Measurements from ENCODE around the gene TBC1D1.

The TBC1D1 gene

DNA sequence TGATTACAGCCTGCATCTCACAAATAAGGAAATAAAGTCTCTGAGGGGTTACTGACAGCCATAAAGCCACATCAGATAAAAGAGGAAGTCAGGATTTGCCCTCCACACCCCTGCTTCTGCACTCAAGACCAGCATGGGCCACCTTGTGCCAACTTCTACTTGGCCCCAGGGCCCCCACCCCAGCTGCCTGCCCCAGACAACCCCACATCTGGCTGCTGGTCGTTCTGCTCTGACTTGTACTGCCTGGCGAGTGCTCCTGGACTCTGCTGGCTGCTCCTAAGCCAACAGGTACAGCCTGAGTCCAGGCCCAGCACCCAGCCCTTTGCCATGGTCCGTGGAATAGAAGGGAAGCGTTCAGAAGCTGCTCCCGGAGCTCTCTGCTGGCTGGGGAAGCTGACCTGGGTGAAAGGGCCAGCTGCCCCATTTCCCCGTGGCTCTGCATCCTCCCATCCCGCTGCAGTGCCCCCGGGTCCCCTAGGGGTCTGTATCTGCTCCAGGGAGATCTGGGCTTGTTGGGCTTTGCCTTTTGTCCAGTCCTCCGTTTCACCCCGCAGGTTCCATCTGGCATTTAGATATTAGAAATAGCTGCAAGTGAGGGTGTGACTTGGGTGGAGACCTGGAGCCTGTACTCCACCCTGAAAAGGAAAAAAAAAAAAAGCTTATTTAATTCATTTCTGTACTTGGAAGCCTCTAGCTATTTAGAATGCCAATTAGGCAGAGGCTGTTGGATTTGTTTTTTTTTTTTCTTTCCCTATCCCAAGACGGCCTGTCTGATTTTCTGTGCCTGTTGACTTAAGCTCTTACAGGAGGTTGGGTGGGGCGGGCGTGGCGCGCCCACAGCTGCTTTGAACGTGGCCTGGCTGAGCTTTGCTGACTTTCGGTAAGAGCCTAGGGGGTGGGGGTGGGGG lies 264.1 kb downstream of the TBC1D1 start:
- DNase-seq, result peak; percentile 79

- DNase-seq, result no peak
Observed at GRCh38 chr4:38155589-38156294, 264.9 kb downstream of the TBC1D1 start.

DNA sequence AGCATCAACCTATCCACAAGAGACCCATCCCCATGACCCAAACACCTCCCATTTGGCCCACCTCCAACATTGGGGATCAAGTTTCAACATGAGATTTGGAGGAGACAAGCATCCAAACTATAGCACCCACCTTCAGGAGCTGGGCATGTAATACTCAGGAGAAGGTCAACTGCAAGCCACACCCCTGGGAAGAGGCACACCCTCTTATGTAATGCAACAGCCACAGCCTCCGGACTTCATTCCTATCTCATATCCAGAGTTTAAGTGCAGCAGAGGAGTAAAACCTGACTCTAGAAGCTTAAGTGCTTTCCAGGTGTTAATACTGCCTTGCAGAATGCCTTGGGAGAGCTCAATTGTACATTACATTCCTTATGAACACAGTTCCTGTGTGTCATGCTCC lies 266.7 kb downstream of the TBC1D1 start:
- DNase-seq, result no peak

DNA sequence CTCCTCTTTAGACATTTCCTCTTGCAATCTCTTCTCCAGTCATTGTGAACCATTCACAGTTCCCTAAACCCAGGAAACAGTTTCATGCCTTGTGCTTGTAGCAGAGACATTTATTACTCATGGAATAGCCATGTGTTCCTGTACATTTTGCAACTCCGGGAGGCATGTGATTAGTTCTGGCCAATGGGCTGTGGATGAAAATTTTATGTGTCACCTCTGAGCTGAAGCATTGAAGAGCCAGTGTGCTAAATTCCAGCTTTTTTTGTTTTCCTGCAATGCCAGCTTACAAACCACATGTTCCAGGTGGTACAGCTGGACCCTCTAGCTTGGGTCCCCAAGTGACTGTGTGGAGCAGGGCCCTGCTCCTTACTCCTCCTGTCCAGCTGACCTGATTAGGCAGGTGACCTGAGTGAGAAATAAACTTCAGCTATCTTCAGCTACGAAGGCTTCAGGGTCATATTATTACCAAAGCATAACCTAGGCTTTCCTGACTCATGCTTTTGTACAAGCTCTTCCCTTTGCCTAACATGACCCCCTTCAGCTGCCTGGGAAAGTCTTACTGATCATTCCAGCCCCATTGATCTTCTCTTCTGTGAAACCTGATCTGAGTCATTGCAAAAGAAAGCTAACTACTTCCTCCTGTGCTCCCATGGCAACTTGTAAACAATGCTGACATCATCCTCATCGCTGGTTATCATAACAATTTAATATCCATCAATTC lies 269.8 kb downstream of the TBC1D1 start:
- DNase-seq, result peak; percentile 65

DNA sequence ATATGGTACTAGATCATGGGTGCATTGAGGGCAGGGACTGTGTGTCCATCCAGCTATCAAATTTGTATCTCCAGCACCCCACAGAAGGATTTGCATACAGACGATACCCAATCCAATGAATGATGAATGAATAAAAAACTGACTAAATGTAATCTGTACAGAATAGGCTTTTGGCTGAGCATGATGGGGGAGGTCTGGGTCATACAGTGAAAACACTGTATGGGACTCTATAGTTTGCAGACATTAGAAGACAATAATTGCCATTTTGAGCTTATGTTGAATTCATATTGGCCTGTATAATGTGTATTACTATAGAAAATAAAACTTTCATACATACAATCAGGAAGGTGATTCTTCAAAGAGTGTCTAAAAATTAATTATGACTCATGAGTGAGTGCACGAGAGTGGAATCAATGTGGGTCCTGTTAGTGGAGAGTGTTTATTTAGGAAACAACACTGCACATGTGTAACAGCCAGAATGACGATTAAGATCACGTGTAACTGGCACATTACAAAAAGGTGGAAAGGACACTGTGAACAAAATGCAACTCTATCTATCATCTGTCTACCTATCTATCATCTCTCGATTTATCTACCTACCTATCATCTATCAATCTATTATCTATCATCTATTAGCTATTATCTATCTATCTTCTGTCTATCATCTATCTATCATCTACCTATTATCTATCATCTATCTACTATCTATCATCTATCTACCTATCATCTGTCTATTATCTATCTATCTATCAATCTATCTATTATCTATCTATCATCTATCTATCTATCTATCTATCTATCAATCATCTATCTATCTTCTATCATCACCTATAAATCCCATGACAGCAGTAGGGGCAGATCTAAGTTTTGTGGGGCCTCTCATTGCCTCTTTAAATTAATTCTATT lies 270.6 kb downstream of the TBC1D1 start:
- DNase-seq, result no peak

DNA sequence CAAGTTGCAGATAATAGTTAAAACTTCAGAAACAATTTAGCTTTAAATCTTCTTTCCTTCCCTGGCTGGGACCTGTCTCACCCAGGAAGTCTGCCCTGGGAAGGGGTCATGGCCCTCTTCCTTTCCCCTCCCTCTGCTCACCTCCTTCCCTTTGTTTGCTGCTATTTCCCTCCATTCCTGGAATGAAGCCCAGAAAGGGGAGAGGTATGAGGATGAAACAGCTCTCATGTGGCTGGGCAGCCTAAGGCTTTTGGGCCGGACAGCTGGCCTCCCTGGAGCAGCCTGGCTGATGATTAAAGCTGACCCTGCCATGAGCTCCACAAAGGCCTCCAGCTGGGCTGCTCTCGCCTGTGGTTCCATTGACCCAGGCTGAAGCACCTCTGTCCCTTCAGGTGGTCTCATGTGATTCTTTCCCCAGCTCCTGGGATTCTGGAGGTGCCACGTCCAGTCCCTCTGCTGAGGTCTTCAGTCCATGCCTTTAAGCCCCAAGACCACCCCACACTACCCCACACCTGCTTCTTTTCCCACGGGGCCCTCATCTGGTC lies 271.4 kb downstream of the TBC1D1 start:
- no peak for DNase-seq

- no peak for DNase-seq
Observed at GRCh38 chr4:38163216-38164006, 272.5 kb downstream of the TBC1D1 start.

- DNase-seq, result no peak
Observed at GRCh38 chr4:38164346-38164745, 273.5 kb downstream of the TBC1D1 start.

- DNase-seq, result peak; percentile 72
Observed at GRCh38 chr4:38166082-38166481, 275.2 kb downstream of the TBC1D1 start.

GRCh38 chr4:38166768-38167167 lies 275.9 kb downstream of the TBC1D1 start:
- peak; percentile 50 for DNase-seq

DNA sequence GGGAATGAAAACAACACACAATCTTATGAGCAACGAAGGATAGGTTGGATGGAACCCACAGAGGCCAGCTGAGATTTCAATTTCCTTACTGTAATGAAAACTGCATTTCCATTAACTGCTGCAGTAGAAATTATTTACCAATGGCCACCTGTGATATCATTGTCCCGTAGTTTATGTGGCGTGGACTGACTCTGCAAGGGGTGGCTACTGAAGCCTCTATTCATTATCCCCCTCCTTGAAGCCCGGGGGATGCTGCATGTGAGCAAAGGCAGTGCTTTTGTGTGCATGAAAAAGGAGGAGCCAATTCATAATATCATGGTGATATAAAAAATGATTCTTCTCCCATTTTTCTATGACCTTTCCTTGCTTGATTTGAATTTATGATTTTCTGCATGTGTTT lies 277.1 kb downstream of the TBC1D1 start:
- DNase-seq, result no peak

GRCh38 chr4:38169524-38169923 lies 278.6 kb downstream of the TBC1D1 start:
- DNase-seq, result no peak

- DNase-seq, result no peak
Observed at GRCh38 chr4:38170338-38171169, 279.7 kb downstream of the TBC1D1 start.

DNA sequence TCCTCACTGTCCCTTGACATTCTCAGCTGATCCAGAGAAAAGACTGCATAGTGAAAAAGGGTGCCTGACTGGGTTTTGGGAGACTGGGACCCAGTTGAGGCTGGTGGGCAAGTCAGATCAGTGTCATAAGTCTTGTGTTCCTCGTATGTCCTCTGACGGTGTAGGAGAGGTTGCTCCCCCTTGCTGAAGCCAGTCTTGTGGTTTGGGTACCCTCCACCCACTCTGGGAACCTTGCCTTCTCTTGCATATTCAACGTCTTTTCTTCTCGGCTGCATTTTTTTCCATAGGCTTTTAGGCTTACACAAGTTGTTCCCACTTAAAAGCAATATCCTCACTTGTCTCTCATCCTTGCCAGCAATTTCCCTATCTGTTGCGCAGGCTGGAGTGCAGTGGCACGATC lies 281.2 kb downstream of the TBC1D1 start:
- no peak for DNase-seq

- DNase-seq, result no peak
Observed at GRCh38 chr4:38173935-38174518, 283.1 kb downstream of the TBC1D1 start.

GRCh38 chr4:38174801-38175200 lies 283.9 kb downstream of the TBC1D1 start:
- peak; percentile 49 for DNase-seq

GRCh38 chr4:38176165-38176564 lies 285.3 kb downstream of the TBC1D1 start:
- DNase-seq, result no peak

GRCh38 chr4:38177035-38177546 lies 286.2 kb downstream of the TBC1D1 start:
- peak; percentile 90 for DNase-seq

DNA sequence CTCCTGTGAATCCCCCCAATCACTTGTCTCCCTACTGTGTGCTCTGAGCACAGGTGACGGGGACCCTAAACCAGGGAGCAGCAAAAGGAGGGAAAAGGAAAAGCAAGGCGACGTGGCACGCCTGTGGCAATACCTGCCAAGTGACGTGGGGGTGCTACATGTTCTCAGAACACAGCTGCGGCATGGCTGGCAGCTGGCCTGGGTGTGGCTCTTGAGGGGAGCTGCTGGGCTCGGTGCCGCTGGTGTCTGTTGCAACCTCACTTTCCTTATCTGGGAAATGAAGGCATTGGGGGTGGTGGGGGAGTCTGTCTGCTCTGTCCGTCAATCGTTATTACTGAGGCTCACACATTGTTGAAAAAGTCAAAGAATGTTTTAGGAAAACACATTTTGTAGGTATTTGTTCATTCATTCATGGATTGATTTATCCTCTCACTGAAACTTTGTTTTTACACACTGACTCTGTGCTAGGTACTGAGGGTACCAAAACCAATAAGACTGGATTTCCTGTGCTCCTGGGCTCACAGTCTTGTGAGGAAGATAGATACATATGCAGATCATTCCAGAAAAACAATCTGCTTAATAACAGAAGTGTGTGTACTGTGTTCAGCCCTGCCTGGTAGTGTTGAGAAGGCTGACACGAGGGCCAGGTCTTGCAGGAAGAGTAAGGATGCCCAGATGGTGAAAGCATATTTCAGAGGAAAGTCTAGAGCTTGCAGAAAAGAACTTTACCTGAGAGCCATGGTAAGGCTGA lies 286.9 kb downstream of the TBC1D1 start:
- DNase-seq, result peak; percentile 95

Measured in hematopoietic multipotent progenitor cell treated with erythropoietin and hydrocortisone succinate and interleukin-3 and kit ligand, for 4 days (in vitro differentiated cells).